Measurements from ENCODE around the gene CD200R1.

The CD200R1 gene, protein sequence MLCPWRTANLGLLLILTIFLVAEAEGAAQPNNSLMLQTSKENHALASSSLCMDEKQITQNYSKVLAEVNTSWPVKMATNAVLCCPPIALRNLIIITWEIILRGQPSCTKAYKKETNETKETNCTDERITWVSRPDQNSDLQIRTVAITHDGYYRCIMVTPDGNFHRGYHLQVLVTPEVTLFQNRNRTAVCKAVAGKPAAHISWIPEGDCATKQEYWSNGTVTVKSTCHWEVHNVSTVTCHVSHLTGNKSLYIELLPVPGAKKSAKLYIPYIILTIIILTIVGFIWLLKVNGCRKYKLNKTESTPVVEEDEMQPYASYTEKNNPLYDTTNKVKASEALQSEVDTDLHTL

DNA sequence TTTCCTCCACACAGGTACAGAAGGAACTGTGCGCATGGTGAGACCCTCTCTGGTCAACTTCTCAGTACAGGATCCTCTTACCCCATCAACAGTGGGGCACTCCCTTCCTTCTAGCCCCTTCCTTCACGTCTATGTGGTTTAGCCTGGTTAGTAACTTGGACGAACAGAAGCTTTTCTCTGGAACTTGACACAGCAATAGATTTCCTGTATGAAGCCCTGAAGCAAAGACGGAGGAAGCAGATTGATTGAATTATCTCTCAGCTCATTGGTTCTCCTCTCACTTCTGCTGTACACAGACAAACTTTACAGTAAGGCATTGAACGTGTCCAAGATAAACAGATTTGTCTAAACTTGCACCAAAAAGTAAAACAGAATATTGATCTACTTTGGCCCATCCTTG lies at the start of gene CD200R1:
Gene CD200R1 (minus strand): TSS at position 210 of the 400 bp plus-strand sequence. CDS start 246 bp downstream, outside the sequence.
- Histone ChIP-seq H3K36me3 (ENCODE audit: insufficient read depth, low read length) (no peaks in the 10 kb centered on the region), H3K4me2 (ENCODE audit: low read length) (no peak within 1 kb of the TSS), H2AFZ (ENCODE audit: low read length) (no peak within 1 kb of the TSS), H3K9ac (ENCODE audit: low read length) (no peak within 1 kb of the TSS), H3K4me3 (ENCODE audit: low read depth, low read length, poor library complexity, severe bottlenecking) (no peak within 1 kb of the TSS), H3K27ac (ENCODE audit: low read depth, low read length, poor library complexity, severe bottlenecking) (no peak within 1 kb of the TSS), H3K9me3 (ENCODE audit: low read length) (no peaks in the 10 kb centered on the region), H3K27me3 (ENCODE audit: insufficient read depth, low read length) (no peaks in the 10 kb centered on the region), H3K4me1 (ENCODE audit: insufficient read depth, low read length, severe bottlenecking) (no peaks in the 10 kb centered on the region), H4K20me1 (ENCODE audit: insufficient read depth, low read length) (no peaks in the 10 kb centered on the region), H3K9me2 (ENCODE audit: low read depth, low read length) (no peaks in the 10 kb centered on the region), H3F3A (ENCODE audit: insufficient read depth, low read length) (no peaks in the 10 kb centered on the region), H3K79me2 (ENCODE audit: insufficient read depth, low read length) (no peaks in the 10 kb centered on the region)
- no peak for TF ChIP-seq EZH2 (IDR thresholded peaks at IDR 0.05; ENCODE audit: borderline replicate concordance, low read length)
- TF ChIP-seq, protein P1, sequence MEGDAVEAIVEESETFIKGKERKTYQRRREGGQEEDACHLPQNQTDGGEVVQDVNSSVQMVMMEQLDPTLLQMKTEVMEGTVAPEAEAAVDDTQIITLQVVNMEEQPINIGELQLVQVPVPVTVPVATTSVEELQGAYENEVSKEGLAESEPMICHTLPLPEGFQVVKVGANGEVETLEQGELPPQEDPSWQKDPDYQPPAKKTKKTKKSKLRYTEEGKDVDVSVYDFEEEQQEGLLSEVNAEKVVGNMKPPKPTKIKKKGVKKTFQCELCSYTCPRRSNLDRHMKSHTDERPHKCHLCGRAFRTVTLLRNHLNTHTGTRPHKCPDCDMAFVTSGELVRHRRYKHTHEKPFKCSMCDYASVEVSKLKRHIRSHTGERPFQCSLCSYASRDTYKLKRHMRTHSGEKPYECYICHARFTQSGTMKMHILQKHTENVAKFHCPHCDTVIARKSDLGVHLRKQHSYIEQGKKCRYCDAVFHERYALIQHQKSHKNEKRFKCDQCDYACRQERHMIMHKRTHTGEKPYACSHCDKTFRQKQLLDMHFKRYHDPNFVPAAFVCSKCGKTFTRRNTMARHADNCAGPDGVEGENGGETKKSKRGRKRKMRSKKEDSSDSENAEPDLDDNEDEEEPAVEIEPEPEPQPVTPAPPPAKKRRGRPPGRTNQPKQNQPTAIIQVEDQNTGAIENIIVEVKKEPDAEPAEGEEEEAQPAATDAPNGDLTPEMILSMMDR (IDR thresholded peaks at IDR 0.05; ENCODE audit: low read length), result no peak

DNA sequence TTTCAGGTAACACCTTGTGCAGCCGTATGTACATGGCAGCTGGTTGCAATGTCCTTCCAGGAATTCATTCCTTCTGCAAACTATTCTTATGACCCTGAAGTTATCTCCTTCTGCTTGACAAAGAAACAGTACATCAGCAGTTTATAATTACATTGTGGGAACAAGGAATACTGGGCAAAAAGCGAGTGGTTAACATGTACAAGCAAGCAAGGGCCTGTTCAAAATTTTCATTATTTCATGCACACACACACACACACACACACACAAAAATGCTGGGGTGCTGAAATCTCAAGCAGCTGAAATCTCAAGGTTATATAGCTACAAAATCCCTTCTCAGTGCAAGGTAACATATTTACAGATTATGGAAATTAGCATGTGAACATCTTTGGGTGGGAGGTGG lies 46.6 kb upstream of the CD200R1 start:
- Histone ChIP-seq H3F3A (ENCODE audit: insufficient read depth, low read length) (no peaks in the 10 kb centered on the region), H3K9me3 (ENCODE audit: low read length) (no peaks in the 10 kb centered on the region), H3K9ac (ENCODE audit: low read length) (no peak overlapping the region), H4K20me1 (ENCODE audit: insufficient read depth, low read length) (no peaks in the 10 kb centered on the region), H3K4me1 (ENCODE audit: insufficient read depth, low read length, severe bottlenecking) (peaks cover 25% of the 10 kb centered on the region), H2AFZ (ENCODE audit: low read length) (no peak overlapping the region), H3K4me3 (ENCODE audit: low read depth, low read length, poor library complexity, severe bottlenecking) (no peak overlapping the region), H3K27ac (ENCODE audit: low read depth, low read length, poor library complexity, severe bottlenecking) (no peak overlapping the region), H3K4me2 (ENCODE audit: low read length) (no peak overlapping the region), H3K27me3 (ENCODE audit: insufficient read depth, low read length) (no peaks in the 10 kb centered on the region), H3K36me3 (ENCODE audit: insufficient read depth, low read length) (peaks cover 8% of the 10 kb centered on the region; the same call in 1 of the 2 replicates), H3K9me2 (ENCODE audit: low read depth, low read length) (no peaks in the 10 kb centered on the region), H3K79me2 (ENCODE audit: insufficient read depth, low read length) (peaks cover 25% of the 10 kb centered on the region)
- no peak for TF ChIP-seq EZH2 (IDR thresholded peaks at IDR 0.05; ENCODE audit: borderline replicate concordance, low read length)
- TF ChIP-seq, protein P1 (IDR thresholded peaks at IDR 0.05; ENCODE audit: low read length), result no peak

DNA sequence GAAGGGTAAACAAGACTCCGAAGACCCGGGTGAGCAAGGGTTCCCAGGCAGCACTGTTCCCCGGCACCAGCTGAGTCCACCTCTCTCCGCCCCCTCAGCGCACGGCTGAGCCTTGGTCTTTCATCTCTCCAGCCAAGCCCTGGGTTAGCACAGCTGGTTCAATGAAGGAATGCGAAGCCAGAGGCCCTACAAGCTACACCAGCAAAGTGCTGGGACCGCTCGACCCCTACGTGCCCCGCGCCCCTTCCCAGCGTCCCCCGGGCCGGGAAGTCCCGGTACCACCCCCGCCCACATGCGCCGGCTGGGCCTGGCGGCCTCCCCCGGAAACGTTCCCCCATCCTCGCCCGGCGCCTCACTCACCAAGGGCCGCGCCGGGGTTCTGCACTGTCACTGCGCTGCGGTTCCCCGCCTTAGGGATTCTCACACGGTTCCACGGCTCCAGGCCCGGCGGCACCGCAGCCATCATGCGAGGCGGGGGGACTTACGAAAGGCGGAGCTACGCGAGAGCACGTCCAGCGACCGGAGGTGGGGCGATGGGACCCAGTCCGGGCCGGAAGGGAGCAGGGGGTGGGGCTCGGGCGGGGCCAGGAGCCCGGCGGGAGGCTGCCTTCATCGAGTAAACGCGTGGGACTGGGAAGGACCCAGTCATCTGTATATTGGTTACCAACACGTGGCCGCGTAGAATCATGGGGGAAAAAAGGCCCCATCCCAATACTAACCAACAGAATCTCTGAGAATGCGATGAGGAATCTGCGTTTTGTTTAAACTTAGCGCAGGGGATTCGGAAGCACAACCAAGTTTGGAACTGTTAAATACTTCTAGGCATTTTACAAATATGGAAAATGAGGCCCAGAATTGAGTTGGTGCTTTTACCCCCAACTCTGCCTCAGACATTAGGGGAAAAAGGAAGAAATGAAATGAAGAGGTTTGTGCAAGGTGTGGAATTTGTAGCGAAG lies 44.6 kb upstream of the CD200R1 start:
- Histone ChIP-seq H3K4me1 (ENCODE audit: insufficient read depth, low read length, severe bottlenecking) (peaks cover 25% of the 10 kb centered on the region), H3K4me3 (ENCODE audit: low read depth, low read length, poor library complexity, severe bottlenecking) (peak overlapping the region; percentile 88), H3K79me2 (ENCODE audit: insufficient read depth, low read length) (peaks cover 32% of the 10 kb centered on the region), H3K9ac (ENCODE audit: low read length) (peak overlapping the region; percentile 88), H3F3A (ENCODE audit: insufficient read depth, low read length) (no peaks in the 10 kb centered on the region), H3K36me3 (ENCODE audit: insufficient read depth, low read length) (peaks cover 28% of the 10 kb centered on the region), H3K4me2 (ENCODE audit: low read length) (peak overlapping the region; percentile 93), H3K9me2 (ENCODE audit: low read depth, low read length) (no peaks in the 10 kb centered on the region), H3K27me3 (ENCODE audit: insufficient read depth, low read length) (no peaks in the 10 kb centered on the region), H3K9me3 (ENCODE audit: low read length) (no peaks in the 10 kb centered on the region), H3K27ac (ENCODE audit: low read depth, low read length, poor library complexity, severe bottlenecking) (peak overlapping the region; percentile 65), H2AFZ (ENCODE audit: low read length) (peak overlapping the region; percentile 90; the same call in 1 of the 2 replicates), H4K20me1 (ENCODE audit: insufficient read depth, low read length) (no peaks in the 10 kb centered on the region)
- no peak for TF ChIP-seq EZH2 (IDR thresholded peaks at IDR 0.05; ENCODE audit: borderline replicate concordance, low read length)
- TF ChIP-seq, protein P1 (IDR thresholded peaks at IDR 0.05; ENCODE audit: low read length), result no peak
